SK-N-MC (cell line): ENCODE data around the gene GRM8.

Experiments
- DNase-seq: peaks from one replicate; pipeline ENCODE4 v3.0.0-alpha.2; 2011; ENCODE audit warnings: low read depth, low spot score
- H3K27ac ChIP-seq: fragments of 200-600 bp; sonication (generic); 2 replicates; pipeline ENCODE4 v1.5.1; 2016; ENCODE audit warnings: mixed run types
- H3K36me3 ChIP-seq: fragments of 200-600 bp; sonication (generic); 2 replicates; pipeline ENCODE4 v1.6.1; 2017; ENCODE audit warnings: antibody characterized with exemption, low read length, mixed read lengths; ENCODE audit not compliant: insufficient read depth
- H3K4me3 ChIP-seq: fragments of 200-600 bp; sonication (generic); 2 replicates; pipeline ENCODE4 v1.5.1; 2016
- H3K9ac ChIP-seq: fragments of 200-600 bp; sonication (generic); 2 replicates; pipeline ENCODE4 v1.8.0; 2017; ENCODE audit warnings: mixed run types, mixed read lengths; ENCODE audit not compliant: insufficient read length
- H3K9me3 ChIP-seq: fragments of 200-600 bp; sonication (generic); 2 replicates; pipeline ENCODE4 v1.6.1; 2017; ENCODE audit warnings: low read depth, mild to moderate bottlenecking, antibody characterized with exemption, low read length, moderate library complexity, mixed read lengths
- EZH2 ChIP-seq: fragments of 200-600 bp; sonication (generic); IDR thresholded peaks from one replicate; pipeline ENCODE4 v1.6.1; 2017; ENCODE audit warnings: antibody characterized with exemption
- FOXP2 ChIP-seq: optimal IDR thresholded peaks from 2 replicates; pipeline ENCODE3; 2011; ENCODE audit warnings: mild to moderate bottlenecking, moderate library complexity; ENCODE audit not compliant: insufficient read depth; ENCODE audit errors: extremely low read length, control extremely low read depth
- POLR2AphosphoS5 ChIP-seq: IDR thresholded peaks from 2 replicates; pipeline ENCODE4 v1.6.1; 2012; ENCODE audit warnings: mild to moderate bottlenecking, low read depth, low read length, borderline replicate concordance

The GRM8 gene

DNA sequence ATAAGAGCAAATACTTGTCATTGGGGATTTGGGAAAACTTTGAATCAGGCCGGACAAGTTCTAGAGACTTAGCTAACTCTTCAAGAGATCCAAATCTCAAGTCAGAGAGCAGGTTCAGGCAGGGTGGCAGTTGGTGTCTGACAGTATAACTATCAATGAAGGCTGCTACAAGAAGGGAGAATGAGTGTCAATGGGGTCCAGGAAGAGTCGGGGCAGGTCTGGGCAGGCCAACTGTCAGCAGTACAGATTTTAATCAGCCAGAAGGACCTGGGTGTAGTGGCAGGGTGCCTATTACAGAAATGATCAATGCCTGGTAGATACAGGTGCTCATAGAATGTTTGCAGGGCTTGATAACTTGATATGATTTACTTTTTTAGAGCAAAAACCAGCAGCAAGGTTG is 751.1 kb downstream of the GRM8 start:
- no peak for DNase-seq
- no peak overlapping the region for H3K9ac ChIP-seq
- no peaks in the 10 kb centered on the region for H3K9me3 ChIP-seq
- H3K4me3 ChIP-seq = no peak overlapping the region
- TF ChIP-seq POLR2AphosphoS5 (no peak), FOXP2 (no peak), EZH2 (no peak)
- no peak overlapping the region for H3K27ac ChIP-seq
- H3K36me3 ChIP-seq = no peaks in the 10 kb centered on the region

DNA sequence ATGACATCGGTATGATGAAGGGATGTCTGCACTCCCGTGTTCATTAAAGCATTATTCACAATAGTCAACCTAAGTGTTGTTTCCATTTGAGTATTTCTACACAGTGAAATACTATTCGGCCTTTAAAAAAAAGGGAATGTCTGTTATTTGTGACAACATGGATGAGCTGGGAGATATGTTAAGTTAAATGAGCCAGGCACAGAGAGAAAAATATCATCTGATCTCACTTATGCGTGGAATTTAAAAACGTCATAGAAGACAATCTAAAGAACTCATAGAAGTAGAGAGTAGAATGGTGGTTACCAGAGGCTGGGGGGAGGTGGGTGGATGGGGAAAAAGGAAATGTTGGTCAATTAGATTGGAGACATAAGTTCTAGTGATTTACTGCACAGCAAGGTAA is 753.3 kb downstream of the GRM8 start:
- H3K9ac ChIP-seq = no peak overlapping the region
- H3K4me3 ChIP-seq = no peak overlapping the region
- no peaks in the 10 kb centered on the region for H3K36me3 ChIP-seq
- DNase-seq = no peak
- no peak overlapping the region for H3K27ac ChIP-seq
- TF ChIP-seq FOXP2 = no peak
- TF ChIP-seq EZH2 = no peak
- no peak for TF ChIP-seq POLR2AphosphoS5
- H3K9me3 ChIP-seq = no peaks in the 10 kb centered on the region

GRCh38 chr7:126495733-126496132 is 757.0 kb downstream of the GRM8 start:
- no peak for DNase-seq
- no peak for TF ChIP-seq FOXP2
- TF ChIP-seq EZH2 = no peak
- TF ChIP-seq POLR2AphosphoS5 = no peak
- Histone ChIP-seq H3K36me3 (no peaks in the 10 kb centered on the region), H3K27ac (no peak overlapping the region), H3K4me3 (no peak overlapping the region), H3K9me3 (no peaks in the 10 kb centered on the region), H3K9ac (no peak overlapping the region)

- Histone ChIP-seq H3K9ac (no peak overlapping the region), H3K27ac (no peak overlapping the region), H3K36me3 (no peaks in the 10 kb centered on the region), H3K9me3 (no peaks in the 10 kb centered on the region), H3K4me3 (no peak overlapping the region)
- no peak for TF ChIP-seq EZH2
- no peak for TF ChIP-seq FOXP2
- no peak for TF ChIP-seq POLR2AphosphoS5
- no peak for DNase-seq
These were observed 757.7 kb downstream of the GRM8 start for GRCh38 chr7:126495001-126495400.

DNA sequence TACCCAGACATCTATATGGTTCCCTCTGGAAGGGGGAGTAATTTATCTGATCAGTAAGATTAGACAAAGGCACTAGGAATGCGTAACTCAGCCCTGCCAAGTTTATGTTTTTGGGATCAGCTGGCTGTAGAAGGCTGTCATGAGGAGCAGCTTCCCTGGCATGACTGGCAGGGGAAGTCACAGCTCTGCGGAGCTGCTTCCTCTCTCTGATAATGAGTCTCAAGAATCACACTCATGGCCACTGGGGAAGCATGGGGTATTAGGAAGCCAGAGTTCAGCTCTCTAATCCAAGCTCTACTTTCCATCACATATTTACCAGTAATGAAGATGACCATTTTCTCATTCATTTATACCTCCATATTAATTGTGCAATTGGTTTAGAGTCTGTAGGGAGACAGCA is 758.9 kb downstream of the GRM8 start:
- H3K36me3 ChIP-seq = no peaks in the 10 kb centered on the region
- no peak overlapping the region for H3K9ac ChIP-seq
- no peaks in the 10 kb centered on the region for H3K9me3 ChIP-seq
- no peak overlapping the region for H3K4me3 ChIP-seq
- TF ChIP-seq FOXP2 = no peak
- TF ChIP-seq POLR2AphosphoS5 = no peak
- TF ChIP-seq EZH2 = no peak
- DNase-seq = no peak
- no peak overlapping the region for H3K27ac ChIP-seq

GRCh38 chr7:126489874-126490273 is 762.9 kb downstream of the GRM8 start:
- no peak overlapping the region for H3K9ac ChIP-seq
- H3K9me3 ChIP-seq = no peaks in the 10 kb centered on the region
- no peaks in the 10 kb centered on the region for H3K36me3 ChIP-seq
- no peak overlapping the region for H3K4me3 ChIP-seq
- H3K27ac ChIP-seq = no peak overlapping the region
- no peak for TF ChIP-seq EZH2
- TF ChIP-seq POLR2AphosphoS5 = no peak
- no peak for TF ChIP-seq FOXP2
- no peak for DNase-seq

GRCh38 chr7:126487728-126488442 is 764.9 kb downstream of the GRM8 start:
- Histone ChIP-seq H3K9ac (no peak overlapping the region), H3K27ac (no peak overlapping the region), H3K4me3 (no peak overlapping the region), H3K36me3 (no peaks in the 10 kb centered on the region), H3K9me3 (no peaks in the 10 kb centered on the region)
- no peak for DNase-seq
- TF ChIP-seq POLR2AphosphoS5 (no peak), EZH2 (no peak), FOXP2 (no peak)

- no peak for DNase-seq
- H3K9me3 ChIP-seq = no peaks in the 10 kb centered on the region
- no peak overlapping the region for H3K4me3 ChIP-seq
- H3K27ac ChIP-seq = no peak overlapping the region
- TF ChIP-seq POLR2AphosphoS5 = no peak
- TF ChIP-seq EZH2 = no peak
- no peak for TF ChIP-seq FOXP2
- H3K36me3 ChIP-seq = no peaks in the 10 kb centered on the region
- no peak overlapping the region for H3K9ac ChIP-seq
These were observed 765.9 kb downstream of the GRM8 start for GRCh38 chr7:126486806-126487205.

- no peak overlapping the region for H3K9ac ChIP-seq
- TF ChIP-seq EZH2 (no peak), POLR2AphosphoS5 (no peak), FOXP2 (no peak)
These were observed 767.0 kb downstream of the GRM8 start for GRCh38 chr7:126485791-126486190.

More at GRCh38 chr7:126485791-126486190, 767.0 kb downstream of the GRM8 start:
- Histone ChIP-seq H3K4me3 (no peak overlapping the region), H3K9me3 (no peaks in the 10 kb centered on the region), H3K27ac (no peak overlapping the region), H3K36me3 (no peaks in the 10 kb centered on the region)
- no peak for DNase-seq
